HEK293T (cell line): ENCODE data around the gene GFM2.

Source experiments
- ARNT ChIP-seq: fragments of 450-650 bp; IDR thresholded peaks from 2 replicates; pipeline ENCODE4 v1.6.1; 2017; ENCODE audit warnings: mild to moderate bottlenecking
- BHLHE40 ChIP-seq: fragments of 450-650 bp; IDR thresholded peaks from 2 replicates; pipeline ENCODE4 v1.6.1; 2016; ENCODE audit warnings: mild to moderate bottlenecking, moderate library complexity, borderline replicate concordance
- FOXA1 ChIP-seq: fragments of 450-650 bp; IDR thresholded peaks from 2 replicates; pipeline ENCODE4 v1.6.1; 2016; ENCODE audit warnings: mild to moderate bottlenecking
- FOXK2 ChIP-seq: fragments of 450-650 bp; IDR thresholded peaks from 2 replicates; pipeline ENCODE4 v1.6.1; 2016; ENCODE audit warnings: mild to moderate bottlenecking
- SP1 ChIP-seq: fragments of 450-650 bp; IDR thresholded peaks from 2 replicates; pipeline ENCODE4 v1.6.1; 2017
- SUZ12 ChIP-seq: fragments of 450-650 bp; IDR thresholded peaks from 2 replicates; pipeline ENCODE4 v1.6.1; 2016; ENCODE audit warnings: mild to moderate bottlenecking

- TF ChIP-seq ARNT (no peak), FOXA1 (no peak), FOXK2 (no peak), SP1 (no peak), BHLHE40 (no peak), SUZ12 (no peak)
Observed at GRCh38 chr5:74801197-74801596, 34.3 kb upstream of the GFM2 start.
